Measurements from ENCODE around the gene DPY19L3.

GRCh38 chr19:32364040-32364439 is 41.5 kb upstream of the DPY19L3 start:
- TF ChIP-seq CTCF (IDR thresholded peaks at IDR 0.05) (no peak), TCF7L2 (IDR thresholded peaks at IDR 0.05; ENCODE audit: low read depth, low read length) (no peak), POLR2AphosphoS5 (IDR thresholded peaks at IDR 0.05; ENCODE audit: low read depth, low read length) (no peak), REST (IDR thresholded peaks at IDR 0.05; ENCODE audit: insufficient read depth in 1 of 2, low read depth in 2 of 2, low read length in 1 of 2) (no peak), SIN3A (IDR thresholded peaks at IDR 0.05; ENCODE audit: borderline replicate concordance, insufficient read depth, low read depth, low read length) (no peak)
